ENCODE data around the gene ZNF764. TPM values are rescaled to one million over a fixed set of nuclear protein-coding genes. Genes with fewer than 3 reads are reported as not detected.

Gene ZNF764
- total RNA-seq, 1 experiment from 2014 or later = 8.3 TPM

DNA sequence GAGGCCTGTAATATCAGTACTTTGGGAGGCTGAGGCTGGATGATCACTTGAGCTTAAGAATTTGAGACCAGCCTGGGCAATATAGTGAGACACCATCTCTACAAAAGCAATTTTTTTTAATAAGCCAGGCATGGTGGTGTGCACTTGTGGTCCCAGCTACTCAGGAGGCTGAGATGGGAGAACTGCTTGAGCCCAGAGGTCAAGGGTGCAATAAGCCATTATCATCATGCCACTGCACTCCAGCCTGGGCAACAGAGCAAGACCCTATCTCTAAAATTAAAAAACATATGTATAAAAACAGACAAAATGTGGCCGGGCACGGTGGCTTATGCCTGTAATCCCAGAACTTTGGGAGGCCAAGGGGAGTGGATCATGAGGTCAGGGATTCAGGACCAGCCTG is 30.5 kb upstream of the ZNF764 start:
- Mint-ChIP-seq H3K4me1 (ENCODE audit: insufficient read depth, unreplicated experiment) (no peaks in the 10 kb centered on the region), H3K27ac (ENCODE audit: low read depth, unreplicated experiment) (no peak overlapping the region), H3K36me3 (ENCODE audit: insufficient read depth, unreplicated experiment) (peaks cover 6% of the 10 kb centered on the region), H3K4me3 (ENCODE audit: unreplicated experiment) (no peak overlapping the region), H3K9me3 (ENCODE audit: unreplicated experiment) (no peaks in the 10 kb centered on the region), H3K27me3 (ENCODE audit: insufficient read depth, unreplicated experiment) (no peaks in the 10 kb centered on the region)
- POLR2A ChIA-PET = no interaction called here
- CTCF ChIA-PET = interaction anchor here (0.6 kb wide), 1 partner anchor 202 kb away, joined by 4 read pairs; no protein-coding TSS in a partner anchor
- intact Hi-C loops (cut with micrococcal nuclease) = no loop called here
- no TSS peak for BruUV-seq (replicated peaks)
- TF ChIP-seq, protein P1, sequence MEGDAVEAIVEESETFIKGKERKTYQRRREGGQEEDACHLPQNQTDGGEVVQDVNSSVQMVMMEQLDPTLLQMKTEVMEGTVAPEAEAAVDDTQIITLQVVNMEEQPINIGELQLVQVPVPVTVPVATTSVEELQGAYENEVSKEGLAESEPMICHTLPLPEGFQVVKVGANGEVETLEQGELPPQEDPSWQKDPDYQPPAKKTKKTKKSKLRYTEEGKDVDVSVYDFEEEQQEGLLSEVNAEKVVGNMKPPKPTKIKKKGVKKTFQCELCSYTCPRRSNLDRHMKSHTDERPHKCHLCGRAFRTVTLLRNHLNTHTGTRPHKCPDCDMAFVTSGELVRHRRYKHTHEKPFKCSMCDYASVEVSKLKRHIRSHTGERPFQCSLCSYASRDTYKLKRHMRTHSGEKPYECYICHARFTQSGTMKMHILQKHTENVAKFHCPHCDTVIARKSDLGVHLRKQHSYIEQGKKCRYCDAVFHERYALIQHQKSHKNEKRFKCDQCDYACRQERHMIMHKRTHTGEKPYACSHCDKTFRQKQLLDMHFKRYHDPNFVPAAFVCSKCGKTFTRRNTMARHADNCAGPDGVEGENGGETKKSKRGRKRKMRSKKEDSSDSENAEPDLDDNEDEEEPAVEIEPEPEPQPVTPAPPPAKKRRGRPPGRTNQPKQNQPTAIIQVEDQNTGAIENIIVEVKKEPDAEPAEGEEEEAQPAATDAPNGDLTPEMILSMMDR (IDR thresholded peaks at IDR 0.05; ENCODE audit: unreplicated experiment) = no peak
- no peak for DNase-seq (ENCODE audit: unreplicated experiment)

GRCh38 chr16:30585400-30586191 is 27.4 kb upstream of the ZNF764 start, which contains the start of gene ZNF785:
Gene ZNF785, minus strand, starts transcription at chr16:30585697. Its CDS starts 86 bp downstream, at chr16:30585611.
- Mint-ChIP-seq H3K36me3 (ENCODE audit: insufficient read depth, unreplicated experiment) (peaks cover 21% of the 10 kb centered on the region), H3K27me3 (ENCODE audit: insufficient read depth, unreplicated experiment) (no peaks in the 10 kb centered on the region), H3K4me3 (ENCODE audit: unreplicated experiment) (peak within 1 kb of the TSS; percentile 96), H3K4me1 (ENCODE audit: insufficient read depth, unreplicated experiment) (no peaks in the 10 kb centered on the region), H3K27ac (ENCODE audit: low read depth, unreplicated experiment) (peak within 1 kb of the TSS; percentile 78), H3K9me3 (ENCODE audit: unreplicated experiment) (no peaks in the 10 kb centered on the region)
- BruUV-seq (replicated peaks) = TSS peak; percentile 56
- POLR2A ChIA-PET = interaction anchor here (0.6 to 3.8 kb wide), 24 partner anchors 10 to 231 kb away, joined by 3 to 45 read pairs (median 6); partner anchors contain the start of genes CD2BP2, DCTPP1, FBRS and ZNF688
- peak; percentile 100 for DNase-seq (ENCODE audit: unreplicated experiment)
- TF ChIP-seq, protein P1 (IDR thresholded peaks at IDR 0.05; ENCODE audit: unreplicated experiment) = no peak
- intact Hi-C loops (cut with micrococcal nuclease) = loop anchor here (1.0 to 2.0 kb wide), 4 partner anchors 13 to 59 kb away; partner anchors contain the start of genes ZNF747, ZNF764 and ZNF768
- CTCF ChIA-PET = interaction anchor here (0.6 to 2.7 kb wide), 9 partner anchors 11 to 211 kb away, joined by 3 to 13 read pairs (median 4); partner anchors contain the start of genes DCTPP1 and MYL11

DNA sequence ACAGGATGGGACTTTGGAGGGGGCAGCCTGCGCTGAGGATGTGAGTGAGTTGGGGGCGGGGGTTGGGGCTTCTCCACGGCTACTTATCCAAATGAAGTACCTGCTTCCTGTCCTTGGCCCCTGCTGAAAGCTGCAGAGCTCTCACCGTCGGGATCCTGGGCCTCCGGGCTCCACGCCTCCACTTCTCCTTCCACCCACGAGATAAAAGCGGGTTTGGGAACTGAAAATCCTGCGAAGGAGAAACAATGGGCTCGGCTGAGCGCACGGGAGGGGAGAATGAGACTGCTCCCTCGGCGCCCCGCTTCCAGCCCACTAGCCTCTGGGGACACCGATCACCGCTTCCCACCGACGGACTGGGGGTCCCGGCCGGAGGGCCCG is 26.8 kb upstream of the ZNF764 start:
- intact Hi-C loops (cut with micrococcal nuclease) = loop anchor here (1.0 to 2.0 kb wide), 4 partner anchors 13 to 58 kb away; partner anchors contain the start of genes ZNF747, ZNF764 and ZNF768
- ChIA-PET POLR2A (interaction anchor here (0.6 to 3.8 kb wide), 17 partner anchors 13 to 230 kb away, joined by 3 to 45 read pairs (median 7); partner anchors contain the start of genes DCTPP1, FBRS, ZNF688 and ZNF689), CTCF (interaction anchor here (0.7 to 2.7 kb wide), 5 partner anchors 10 to 210 kb away, joined by 3 to 13 read pairs (median 4); partner anchors contain the start of gene MYL11)
- TF ChIP-seq, protein P1 (IDR thresholded peaks at IDR 0.05; ENCODE audit: unreplicated experiment) = no peak
- H3K9me3 Mint-ChIP-seq (ENCODE audit: unreplicated experiment) = no peaks in the 10 kb centered on the region
- BruUV-seq (replicated peaks) = TSS peak; percentile 49
- H3K27me3 Mint-ChIP-seq (ENCODE audit: insufficient read depth, unreplicated experiment) = no peaks in the 10 kb centered on the region
- no peaks in the 10 kb centered on the region for H3K4me1 Mint-ChIP-seq (ENCODE audit: insufficient read depth, unreplicated experiment)
- peak overlapping the region; percentile 78 for H3K27ac Mint-ChIP-seq (ENCODE audit: low read depth, unreplicated experiment)
- peak overlapping the region; percentile 96 for H3K4me3 Mint-ChIP-seq (ENCODE audit: unreplicated experiment)
- DNase-seq (ENCODE audit: unreplicated experiment) = peak; percentile 25
- peaks cover 27% of the 10 kb centered on the region for H3K36me3 Mint-ChIP-seq (ENCODE audit: insufficient read depth, unreplicated experiment)
